Activated CD8-positive, alpha-beta memory T cell treated with anti-CD3 and anti-CD28 coated beads for 4 hours (primary cell): Measurements from ENCODE around the gene SLK.

Source experiments
- DNase-seq, 2 donors: peaks; one replicate each; pipeline ENCODE4 v3.0.0-alpha.2; 2020; ENCODE audit warnings: low read depth in 2 of 2

Gene SLK

DNA sequence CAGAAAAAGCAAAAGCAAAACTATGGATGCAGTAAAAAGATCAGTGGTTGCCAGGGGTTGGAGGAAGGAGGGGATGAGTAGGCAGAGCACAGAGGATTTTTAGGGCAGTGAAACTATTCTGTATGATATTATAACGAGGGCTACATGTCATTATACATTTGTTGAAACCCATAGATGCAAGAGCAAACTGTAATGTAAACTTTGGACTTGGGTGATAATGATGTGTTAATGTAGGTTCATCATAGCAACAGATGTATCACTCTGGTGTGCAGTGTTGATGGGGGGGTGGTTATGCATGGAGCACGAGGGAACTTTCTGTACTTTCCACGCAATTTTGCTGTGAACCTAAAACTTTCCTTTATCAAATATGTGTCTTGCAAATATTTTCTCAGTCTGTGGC lies 23.2 kb downstream of the SLK start:
- DNase-seq = no peak

DNA sequence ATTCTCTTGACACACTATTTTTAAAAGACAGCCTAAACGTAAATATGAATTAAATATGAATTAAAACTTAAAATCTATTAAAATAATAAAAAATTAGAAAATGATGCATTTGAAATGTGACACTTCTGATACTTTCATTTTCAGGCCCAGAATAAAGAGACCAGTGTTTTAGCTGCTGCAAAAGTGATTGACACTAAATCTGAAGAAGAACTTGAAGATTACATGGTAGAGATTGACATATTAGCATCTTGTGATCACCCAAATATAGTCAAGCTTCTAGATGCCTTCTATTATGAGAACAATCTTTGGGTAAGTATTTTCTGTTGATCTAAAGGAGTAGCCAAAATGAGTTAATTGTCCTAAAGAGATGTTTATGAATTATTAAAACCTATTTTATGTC lies 23.6 kb downstream of the SLK start:
- DNase-seq = no peak

DNA sequence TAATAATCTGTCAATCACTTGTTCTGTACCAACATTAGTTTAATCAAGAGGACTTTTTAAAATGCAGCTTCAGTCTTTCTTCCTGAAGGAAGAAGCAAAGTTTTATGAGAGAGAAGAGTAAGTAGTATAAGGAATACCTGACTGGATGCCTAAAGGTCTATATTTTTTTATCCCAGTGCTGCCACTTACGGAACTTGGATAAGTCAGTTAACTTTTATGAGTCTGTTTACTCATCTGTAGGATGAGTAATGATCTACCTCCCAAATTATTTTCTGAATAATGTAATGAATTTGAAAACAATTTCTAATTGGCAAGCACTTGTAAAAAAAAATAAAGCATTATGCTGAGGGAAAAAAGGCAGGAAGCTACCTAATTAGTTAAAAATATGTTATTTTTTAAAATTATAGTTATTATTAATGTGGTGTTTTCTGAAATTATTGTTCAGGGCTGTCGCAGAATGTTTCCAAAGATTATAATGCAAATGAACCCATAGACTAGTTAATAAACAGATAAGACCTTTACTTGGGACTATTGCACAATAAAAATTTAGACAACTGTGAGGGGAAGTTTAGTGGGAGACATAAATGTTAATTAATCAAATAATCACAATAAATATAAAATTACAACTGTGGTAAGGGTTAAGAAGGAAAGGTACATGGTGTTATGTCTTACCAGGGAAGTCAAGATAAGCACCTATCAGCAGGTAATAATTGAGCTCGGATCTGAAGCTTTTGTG lies 24.6 kb downstream of the SLK start:
- DNase-seq = no peak

DNA sequence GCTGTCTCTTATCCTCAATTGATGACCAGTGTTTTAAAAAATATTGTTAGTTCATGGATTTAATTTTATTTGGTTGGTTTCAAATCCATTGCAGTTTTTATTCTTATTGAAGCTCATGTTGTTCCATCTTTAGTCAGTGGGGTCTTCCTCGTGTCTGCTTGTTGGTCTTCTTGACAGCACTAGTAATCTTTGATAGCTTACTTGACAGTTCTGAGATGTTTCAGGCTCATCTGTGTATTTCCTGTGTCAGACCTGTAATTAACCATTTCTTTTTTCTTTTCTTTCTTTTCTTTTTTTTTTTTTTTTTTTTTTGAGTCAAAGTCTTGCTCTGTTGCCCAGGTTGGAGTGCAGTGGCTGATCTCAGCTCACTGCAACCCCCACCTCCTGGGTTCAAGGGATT lies 28.2 kb downstream of the SLK start:
- DNase-seq = no peak

DNA sequence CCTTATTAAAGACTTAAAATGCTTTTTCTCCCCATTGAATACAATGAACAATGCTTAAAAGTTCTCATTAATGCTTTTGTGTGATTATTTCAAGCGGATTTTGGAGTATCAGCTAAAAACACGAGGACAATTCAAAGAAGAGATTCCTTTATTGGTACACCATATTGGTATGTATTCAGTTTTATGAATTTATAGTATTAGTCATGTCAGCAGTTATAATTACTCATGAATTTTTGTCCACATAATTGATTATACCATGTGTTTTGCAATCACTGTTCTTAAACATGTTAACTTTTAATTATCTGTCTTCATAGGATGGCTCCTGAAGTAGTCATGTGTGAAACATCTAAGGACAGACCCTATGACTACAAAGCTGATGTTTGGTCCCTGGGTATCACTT lies 31.9 kb downstream of the SLK start:
- no peak for DNase-seq

DNA sequence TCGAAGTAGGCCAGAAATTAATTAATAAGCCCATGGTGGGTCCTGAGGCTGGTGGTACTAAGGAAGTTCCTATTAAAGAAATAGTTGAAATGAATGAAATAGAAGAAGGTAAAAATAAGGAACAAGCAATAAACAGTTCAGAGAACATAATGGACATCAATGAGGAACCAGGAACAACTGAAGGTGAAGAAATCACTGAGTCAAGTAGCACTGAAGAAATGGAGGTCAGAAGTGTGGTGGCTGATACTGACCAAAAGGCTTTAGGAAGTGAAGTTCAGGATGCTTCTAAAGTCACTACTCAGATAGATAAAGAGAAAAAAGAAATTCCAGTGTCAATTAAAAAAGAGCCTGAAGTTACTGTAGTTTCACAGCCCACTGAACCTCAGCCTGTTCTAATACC lies 36.0 kb downstream of the SLK start:
- DNase-seq = no peak

DNA sequence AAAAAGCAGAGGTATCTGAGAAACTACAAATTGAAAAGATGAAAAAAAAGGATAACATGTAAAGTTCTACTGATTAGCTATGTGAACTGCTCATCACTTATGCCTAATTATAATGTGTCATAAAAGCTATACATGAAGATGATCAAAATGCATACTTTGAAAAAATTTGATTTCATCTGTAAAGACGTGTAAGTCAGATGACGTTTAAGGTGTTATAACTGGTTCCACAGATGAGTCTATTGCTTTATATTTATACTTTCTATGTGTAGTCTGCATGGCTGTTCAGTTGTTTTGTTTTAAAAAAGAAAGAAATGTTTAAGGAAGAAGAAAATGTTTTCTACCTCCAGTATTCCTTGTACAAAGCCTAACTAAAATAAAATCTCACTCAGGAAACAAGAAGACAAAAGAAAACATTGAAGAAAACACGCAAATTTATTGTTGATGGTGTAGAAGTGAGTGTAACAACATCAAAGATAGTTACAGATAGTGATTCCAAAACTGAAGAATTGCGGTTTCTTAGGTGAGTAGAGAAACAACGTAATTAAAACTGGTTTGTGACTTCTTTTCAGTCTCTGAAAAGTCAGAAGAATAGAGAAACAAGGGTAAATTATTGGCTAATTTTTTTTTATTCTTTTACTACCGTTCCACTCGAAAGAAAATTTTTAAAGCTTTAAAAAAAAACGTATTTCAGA lies 38.4 kb downstream of the SLK start:
- DNase-seq = no peak

DNA sequence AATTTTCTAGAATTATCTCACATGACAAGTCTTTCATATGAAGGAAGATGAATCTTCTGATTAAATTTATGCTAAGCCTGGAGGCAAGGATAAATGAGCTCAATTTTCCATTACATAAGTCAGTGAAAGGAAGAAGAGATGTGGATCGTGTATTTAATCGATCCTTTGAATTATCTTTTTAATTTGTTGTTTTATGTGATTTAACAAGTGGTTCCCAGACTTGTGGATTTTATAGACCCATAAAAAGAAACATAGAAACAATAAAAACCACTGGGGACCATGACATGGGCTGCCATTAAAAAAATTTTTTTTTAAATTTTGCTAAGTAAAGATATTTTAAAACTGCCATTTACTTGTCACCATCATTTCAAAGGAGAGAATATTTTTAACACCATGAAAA lies 45.0 kb downstream of the SLK start:
- no peak for DNase-seq

DNA sequence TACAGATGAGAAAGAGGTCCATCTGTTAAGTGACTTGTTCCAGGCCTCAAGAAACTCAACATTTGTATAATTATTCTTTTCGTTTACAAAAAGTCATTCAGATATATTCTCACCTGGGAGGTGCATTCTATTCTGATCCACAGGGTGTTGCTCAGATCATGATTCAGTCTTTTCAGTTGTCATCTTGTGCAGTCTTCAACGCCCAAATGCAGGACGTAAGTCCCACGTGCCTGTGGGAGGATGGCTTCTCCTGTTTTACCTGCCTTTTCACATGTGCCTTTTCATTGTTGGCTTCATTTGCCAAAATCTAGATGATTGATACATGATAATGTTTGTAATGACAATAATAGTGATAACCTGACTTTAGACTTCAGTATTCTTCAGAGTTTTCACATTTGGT lies 46.5 kb downstream of the SLK start:
- DNase-seq = no peak

DNA sequence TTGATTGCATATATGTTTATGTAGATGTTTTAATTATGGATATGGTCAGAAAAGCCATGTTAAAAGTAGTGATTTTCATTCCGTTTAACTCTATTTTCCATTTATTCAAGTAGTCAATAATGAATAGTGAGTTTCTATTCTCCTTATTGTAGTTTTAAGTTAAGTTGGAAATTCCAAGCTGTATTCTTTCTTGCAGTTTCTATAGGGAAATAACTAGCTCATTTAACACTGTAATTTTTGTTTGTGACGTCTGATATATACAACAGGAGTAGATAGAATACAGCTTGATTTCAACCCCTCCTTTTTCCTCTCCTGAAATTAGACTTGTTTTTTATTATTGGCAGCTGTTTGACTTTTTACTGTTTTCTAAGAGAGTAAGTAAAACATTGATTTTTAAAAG lies 47.2 kb downstream of the SLK start:
- no peak for DNase-seq

DNA sequence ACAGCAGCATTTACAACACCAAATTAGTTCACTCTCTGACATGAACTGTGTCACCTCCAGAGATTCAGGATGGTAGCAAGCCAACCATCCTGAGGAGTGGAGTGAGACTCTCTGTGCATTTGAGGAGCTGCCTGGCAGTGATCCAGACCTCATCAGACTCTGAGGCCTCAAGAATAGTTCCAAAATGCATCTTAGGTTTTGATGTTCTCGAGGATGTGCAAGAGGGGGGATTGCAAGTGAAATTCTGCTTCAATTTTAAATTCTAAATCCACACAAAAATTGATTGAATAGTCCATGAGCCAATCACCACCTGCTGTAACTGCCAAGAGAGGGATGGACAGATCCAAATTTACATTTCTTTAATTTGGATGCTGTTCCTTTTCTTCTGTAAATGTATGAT lies 49.7 kb downstream of the SLK start:
- DNase-seq = no peak

DNA sequence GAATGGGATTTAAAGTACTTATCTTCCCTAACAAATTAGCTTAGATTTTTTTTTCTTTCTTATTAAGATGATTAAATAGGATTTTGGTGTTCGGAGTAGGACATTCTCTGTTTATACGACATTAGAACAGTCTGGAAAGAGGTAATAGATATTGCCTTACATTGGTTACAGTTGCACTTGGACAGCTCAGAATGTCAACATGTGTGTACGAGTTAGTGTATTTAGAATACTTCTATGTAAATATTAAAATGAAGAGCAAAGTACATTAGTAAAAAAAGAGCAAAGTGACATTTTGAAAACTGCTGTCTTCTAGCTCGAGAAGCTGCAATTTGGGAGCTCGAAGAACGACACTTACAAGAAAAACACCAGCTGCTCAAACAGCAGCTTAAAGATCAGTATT lies 51.5 kb downstream of the SLK start:
- no peak for DNase-seq

DNA sequence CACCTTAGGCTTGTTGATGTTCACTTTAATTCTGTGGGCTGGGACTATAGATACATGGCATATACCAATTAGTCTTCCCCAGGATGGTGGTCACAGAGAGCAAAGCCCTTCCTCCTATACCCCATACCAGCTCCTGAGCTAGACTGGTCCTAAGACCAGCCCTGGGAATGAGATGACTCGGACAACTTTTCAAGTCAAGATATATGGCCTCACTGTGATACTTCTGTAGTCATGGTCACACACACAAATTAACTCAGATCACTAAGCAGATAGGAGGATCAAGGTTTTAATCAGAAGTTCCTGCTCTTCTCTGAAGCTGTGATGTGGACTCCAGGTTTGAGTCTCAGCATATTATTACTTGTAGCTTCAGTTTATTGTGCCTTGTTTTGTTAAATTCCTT lies 53.1 kb downstream of the SLK start:
- DNase-seq = no peak

DNA sequence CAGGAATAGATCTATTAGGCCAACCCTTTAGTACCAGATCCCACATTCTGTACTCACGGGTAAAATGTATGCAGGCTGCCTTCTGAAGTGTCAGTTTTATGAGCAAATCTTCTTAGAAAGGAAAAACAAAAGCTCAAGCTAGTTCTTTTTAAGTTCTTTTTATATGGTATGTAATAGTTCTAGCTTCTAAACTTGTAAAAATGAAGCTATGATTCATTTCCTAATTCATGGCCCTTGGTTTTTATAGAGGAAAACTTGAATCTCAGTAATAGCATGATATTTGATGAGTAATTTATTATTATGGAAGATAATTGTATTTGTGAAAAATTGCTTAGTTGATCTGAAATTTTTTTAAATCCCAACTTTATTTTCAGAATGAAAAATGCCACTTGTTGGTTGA lies 54.3 kb downstream of the SLK start:
- no peak for DNase-seq

DNA sequence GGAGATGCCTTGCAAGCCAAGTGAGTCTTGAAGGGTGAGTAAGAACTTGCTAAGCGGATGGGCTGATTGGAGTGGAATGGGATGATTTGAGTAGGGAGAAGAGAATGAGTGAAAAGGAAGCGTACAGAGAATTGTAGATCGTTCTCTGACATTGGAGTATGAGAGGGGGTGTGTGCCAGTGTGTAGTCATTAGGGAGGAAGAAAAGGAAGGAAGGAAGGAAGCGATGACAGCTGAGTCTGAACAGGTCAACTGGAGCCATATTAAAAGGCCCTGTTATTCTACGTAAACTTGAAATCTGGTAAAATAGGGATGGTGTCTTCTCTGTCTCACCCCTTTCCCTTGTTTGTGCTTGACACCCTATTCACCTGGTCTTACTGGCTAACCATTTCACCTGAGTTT lies 55.1 kb downstream of the SLK start:
- DNase-seq = no peak

DNA sequence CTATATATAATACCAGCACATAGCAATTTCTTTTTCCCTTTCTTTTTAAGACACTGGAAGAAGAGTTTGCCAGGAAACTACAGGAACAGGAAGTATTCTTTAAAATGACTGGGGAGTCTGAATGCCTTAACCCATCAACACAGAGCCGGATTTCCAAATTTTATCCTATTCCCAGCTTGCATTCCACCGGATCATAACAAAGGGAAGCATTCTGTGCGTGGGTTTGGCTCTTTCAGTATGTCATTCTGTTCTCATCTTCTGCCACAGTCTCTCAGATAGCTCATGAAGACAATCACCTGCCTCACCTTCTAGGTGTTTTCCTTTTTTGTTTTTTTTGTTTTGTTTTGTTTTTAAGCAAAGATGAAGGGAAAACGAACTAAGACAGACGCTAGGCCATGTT lies 58.6 kb downstream of the SLK start:
- no peak for DNase-seq

DNA sequence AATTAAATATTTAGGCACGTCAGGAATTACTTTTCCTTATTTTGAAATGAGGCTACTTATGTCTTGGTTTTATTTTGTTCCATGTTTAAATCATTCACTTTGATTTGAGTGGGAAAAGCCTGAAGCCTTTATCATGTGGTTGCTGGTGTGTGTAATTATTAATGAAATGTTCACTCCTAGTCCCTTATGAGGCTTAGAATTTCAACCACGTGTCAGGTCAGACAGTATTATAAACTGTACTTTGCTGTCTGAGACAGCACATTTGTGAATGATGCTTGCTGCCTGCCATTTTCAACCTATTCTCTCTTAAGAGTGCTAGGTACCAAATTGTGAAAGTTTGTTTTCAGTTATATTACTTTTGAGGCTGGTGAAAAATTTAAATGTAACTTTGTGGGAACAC lies 59.8 kb downstream of the SLK start:
- no peak for DNase-seq

DNA sequence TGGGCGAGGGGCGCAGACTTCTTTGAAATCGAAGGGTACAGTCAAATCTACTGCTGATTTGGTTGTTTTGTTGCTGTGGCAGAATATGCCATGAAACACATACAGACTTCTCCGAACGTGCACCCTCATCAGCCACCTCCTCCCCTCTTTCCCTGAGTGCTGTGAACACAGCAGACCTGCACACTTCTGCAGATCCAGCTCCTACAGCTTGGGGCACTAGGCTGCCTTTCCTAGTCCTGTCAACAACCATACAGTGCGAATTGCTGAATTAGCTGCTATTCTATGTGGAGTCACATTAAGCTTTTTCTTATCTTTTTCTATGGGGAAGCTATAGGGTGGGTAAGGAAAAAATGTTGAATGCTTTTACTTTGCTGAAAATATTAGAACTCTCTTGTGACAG lies 61.2 kb downstream of the SLK start:
- no peak for DNase-seq

DNA sequence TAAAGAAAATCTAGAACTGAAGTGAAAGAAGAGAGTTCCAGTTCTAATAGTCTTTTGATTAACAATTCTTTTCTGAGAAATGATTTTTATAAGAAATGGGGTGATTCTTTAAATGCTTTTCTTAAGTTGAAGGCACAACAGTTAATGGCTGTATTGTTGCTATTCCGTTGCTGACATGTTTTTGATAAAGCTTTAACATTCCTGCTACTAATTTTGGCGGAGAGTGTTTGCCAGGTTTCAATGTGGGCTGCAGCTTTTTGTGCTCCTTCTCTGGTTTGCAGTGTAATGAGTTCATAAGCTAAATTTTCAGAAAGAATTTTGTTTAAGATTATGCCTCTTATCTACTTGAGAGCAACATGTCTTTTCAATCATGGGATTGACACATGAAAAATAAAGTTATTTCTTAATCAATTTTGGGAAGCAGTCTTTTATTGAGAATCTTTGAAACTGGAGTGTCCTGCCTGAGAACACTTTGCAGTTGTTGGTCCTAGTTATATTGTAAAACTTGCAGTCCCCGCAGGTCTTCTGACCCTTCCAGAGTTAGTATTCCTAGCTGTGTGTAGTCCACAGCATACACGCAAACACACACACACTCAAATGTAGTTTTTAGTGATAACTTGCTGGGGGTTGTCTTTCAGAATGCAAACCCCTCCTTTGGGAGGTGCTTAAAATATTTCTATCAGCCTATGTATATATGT lies 62.0 kb downstream of the SLK start:
- DNase-seq = no peak

DNA sequence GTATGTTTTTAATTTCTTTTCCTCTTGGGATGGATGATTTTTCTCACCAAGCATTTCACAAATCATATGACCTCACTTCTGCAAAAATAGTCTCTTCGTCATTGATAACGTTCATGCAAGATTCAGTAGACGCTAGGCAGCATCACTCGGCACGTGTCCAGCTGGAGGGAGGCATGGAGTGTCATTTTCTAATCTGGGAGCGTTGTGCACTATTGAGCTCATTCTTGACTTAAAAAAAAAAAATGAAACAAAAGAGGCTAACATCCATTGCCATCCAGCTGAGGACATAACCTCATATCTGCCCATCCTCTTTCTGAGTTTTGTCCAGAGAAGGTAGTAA lies 62.6 kb downstream of the SLK start:
- no peak for DNase-seq

DNA sequence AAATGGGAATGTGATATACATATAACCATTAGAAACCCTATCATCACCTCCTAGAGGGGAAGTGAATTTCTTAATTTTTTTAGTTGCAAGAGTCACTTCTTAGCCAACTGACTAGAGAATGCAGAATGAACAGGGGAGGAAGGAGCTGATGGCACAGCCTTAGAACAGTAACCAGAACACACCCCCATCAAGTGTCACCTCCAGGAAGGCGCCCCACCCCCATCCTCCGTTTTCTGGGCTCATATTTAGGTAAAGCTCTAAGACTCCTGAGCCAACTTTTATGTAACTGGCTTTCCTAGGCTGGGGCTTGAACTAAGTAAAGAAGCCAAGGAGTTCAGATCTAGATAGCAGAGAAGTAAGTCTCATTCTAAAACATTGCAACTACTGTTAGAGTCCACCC lies 64.7 kb downstream of the SLK start:
- no peak for DNase-seq

DNA sequence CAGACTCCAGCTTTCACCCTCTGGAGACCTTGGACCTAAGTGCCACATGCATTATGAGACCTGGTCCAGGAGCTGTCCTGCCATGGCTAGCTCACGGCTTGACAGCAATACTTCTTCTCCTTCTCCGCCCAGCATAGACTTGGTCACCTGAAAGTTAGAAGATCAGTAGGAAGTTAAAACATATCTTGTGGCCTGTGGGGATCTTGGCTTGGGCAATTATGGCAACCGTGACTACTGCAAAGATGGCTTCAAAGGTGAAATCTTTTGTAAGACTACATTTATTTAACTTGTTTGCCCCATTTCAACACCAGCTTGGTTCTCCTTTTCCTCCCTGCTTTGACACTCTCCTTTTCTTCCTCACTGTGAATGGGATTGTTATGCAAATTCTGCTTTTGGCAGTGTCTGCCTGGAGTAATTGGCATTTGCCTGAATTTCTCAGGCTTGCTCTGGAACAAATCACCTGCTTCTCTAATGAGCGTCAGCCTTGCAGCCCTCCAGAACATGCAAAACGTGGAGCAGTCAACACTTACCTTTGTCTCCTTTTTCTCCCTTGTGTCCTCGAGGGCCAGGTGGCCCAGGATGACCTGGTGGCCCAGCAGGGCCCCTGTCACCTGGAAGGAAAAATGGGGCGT lies 65.3 kb downstream of the SLK start:
- DNase-seq = no peak

DNA sequence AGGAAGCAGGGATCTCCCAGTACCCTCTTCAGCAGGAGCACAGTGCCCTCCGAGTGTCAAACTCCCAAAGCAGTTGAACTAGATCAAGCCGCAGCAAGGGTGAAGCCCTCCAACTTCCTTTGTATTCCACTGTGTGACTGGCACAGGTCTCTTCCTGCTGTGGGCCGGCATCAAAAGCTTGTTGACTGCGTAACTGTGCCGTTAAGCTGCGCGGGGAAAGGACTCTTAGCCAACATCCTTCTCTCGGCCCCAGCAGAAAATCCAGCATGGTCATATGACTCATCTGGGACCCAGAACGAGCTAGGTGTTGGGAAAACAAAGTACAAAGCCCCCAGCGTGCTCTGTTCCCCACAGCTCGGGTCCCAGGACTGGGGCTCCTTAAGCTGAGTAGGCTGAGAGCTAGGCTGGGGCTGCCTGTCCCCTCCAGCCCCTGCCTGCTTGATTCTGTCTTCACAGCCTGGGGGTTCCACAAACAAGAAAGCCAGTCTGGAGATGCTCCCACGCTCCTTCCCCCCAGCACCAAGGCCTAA lies 66.5 kb downstream of the SLK start:
- no peak for DNase-seq
